ENCODE results near the gene GRM1.

DNA sequence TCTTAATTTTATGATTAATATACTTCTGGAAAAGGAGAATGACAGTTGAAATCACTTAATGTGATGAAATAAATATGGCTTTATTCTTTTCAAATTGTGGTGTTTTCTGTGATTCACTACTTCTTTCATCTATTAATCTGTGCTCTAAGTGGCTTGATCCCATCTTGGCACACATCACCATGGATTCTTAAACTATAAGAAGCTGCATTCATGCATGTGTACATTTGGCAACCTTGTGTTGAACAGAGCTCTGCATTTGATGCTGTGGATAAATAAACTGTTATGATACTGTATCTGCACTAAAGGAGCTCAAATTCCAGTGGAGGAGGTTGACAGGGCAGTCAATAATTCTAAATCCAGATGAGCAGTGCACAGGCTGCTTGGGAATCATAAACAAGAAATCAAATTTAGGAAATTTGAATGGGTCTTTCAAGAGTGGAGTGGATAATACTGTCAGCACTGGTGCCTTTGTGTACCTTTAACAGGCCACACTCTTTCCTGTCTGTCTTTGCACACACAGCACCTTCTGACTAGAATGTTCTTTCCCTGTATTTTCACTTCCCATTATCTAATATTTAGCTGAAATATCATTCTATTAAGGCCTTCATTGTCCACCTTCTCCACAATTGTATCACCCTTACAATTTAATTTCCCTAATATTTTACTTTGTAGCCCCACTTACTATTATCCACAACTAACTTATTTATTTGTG is 252.9 kb downstream of the GRM1 start:
- TF ChIP-seq POLR2A (IDR thresholded peaks at IDR 0.05) = no peak
- TF ChIP-seq, protein P1, sequence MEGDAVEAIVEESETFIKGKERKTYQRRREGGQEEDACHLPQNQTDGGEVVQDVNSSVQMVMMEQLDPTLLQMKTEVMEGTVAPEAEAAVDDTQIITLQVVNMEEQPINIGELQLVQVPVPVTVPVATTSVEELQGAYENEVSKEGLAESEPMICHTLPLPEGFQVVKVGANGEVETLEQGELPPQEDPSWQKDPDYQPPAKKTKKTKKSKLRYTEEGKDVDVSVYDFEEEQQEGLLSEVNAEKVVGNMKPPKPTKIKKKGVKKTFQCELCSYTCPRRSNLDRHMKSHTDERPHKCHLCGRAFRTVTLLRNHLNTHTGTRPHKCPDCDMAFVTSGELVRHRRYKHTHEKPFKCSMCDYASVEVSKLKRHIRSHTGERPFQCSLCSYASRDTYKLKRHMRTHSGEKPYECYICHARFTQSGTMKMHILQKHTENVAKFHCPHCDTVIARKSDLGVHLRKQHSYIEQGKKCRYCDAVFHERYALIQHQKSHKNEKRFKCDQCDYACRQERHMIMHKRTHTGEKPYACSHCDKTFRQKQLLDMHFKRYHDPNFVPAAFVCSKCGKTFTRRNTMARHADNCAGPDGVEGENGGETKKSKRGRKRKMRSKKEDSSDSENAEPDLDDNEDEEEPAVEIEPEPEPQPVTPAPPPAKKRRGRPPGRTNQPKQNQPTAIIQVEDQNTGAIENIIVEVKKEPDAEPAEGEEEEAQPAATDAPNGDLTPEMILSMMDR (IDR thresholded peaks at IDR 0.05) = no peak

All from lower leg skin (tissue), 3 donors.